ENCODE measurements around the gene DCP1B. TPM values are rescaled to one million over a fixed set of nuclear protein-coding genes. Genes with fewer than 3 reads are reported as not detected.
A peak's percentile ranks its signal among the peaks of the same experiment; 100 is the strongest.

DCP1B gene
- total RNA-seq, 2 experiments from 2014 or later: 14.9 to 17.5 TPM

- Mint-ChIP-seq H3K36me3 (ENCODE audit: low read depth) (no peaks in the 10 kb centered on the region), H3K27ac (peak overlapping the region; percentile 38), H3K9me3 (no peaks in the 10 kb centered on the region), H3K4me1 (peaks cover 13% of the 10 kb centered on the region), H3K4me3 (peak overlapping the region; percentile 41), H3K27me3 (peaks cover 55% of the 10 kb centered on the region)
- DNase-seq: peak; percentile 82
- ChIA-PET POLR2A (no interaction called here), CTCF (interaction anchor here (0.6 to 2.1 kb wide), 12 partner anchors 11 to 291 kb away, joined by 3 to 8 read pairs (median 3); no protein-coding TSS in a partner anchor)
Measured at GRCh38 chr12:2034633-2035430, 30.6 kb upstream of the DCP1B start.

GRCh38 chr12:2032506-2032905, 28.2 kb upstream of the DCP1B start:
- Mint-ChIP-seq H3K4me3 (no peak overlapping the region), H3K9me3 (no peaks in the 10 kb centered on the region), H3K27me3 (peaks cover 36% of the 10 kb centered on the region), H3K36me3 (ENCODE audit: low read depth) (no peaks in the 10 kb centered on the region), H3K27ac (no peak overlapping the region), H3K4me1 (peaks cover 13% of the 10 kb centered on the region)
- no peak for DNase-seq
- ChIA-PET CTCF (interaction anchor here (0.6 kb wide), 1 partner anchor 10 kb away, joined by 4 read pairs; no protein-coding TSS in a partner anchor), POLR2A (no interaction called here)

GRCh38 chr12:2029851-2030250, 25.6 kb upstream of the DCP1B start:
- ChIA-PET CTCF (interaction anchor here (0.8 kb wide), 1 partner anchor 19 kb away, joined by 6 read pairs; no protein-coding TSS in a partner anchor), POLR2A (no interaction called here)
- no peak overlapping the region for H3K4me3 Mint-ChIP-seq

GRCh38 chr12:2027351-2027750, 23.1 kb upstream of the DCP1B start:
- Mint-ChIP-seq H3K36me3 (ENCODE audit: low read depth) (no peaks in the 10 kb centered on the region), H3K27me3 (peaks cover 14% of the 10 kb centered on the region), H3K4me1 (no peaks in the 10 kb centered on the region), H3K9me3 (no peaks in the 10 kb centered on the region), H3K27ac (no peak overlapping the region), H3K4me3 (no peak overlapping the region)
- CTCF ChIA-PET: interaction anchor here (1.3 to 1.5 kb wide), 2 partner anchors 26 to 87 kb away, joined by 3 read pairs; no protein-coding TSS in a partner anchor
- no peak for DNase-seq
- POLR2A ChIA-PET: no interaction called here

More at GRCh38 chr12:2029851-2030250, 25.6 kb upstream of the DCP1B start:
- peaks cover 16% of the 10 kb centered on the region for H3K27me3 Mint-ChIP-seq
- H3K4me1 Mint-ChIP-seq: peaks cover 4% of the 10 kb centered on the region
- H3K27ac Mint-ChIP-seq: no peak overlapping the region
- no peak for DNase-seq
- H3K36me3 Mint-ChIP-seq (ENCODE audit: low read depth): no peaks in the 10 kb centered on the region
- H3K9me3 Mint-ChIP-seq: no peaks in the 10 kb centered on the region

- ChIA-PET POLR2A (no interaction called here), CTCF (interaction anchor here (0.6 to 2.1 kb wide), 3 partner anchors 12 to 400 kb away, joined by 3 to 8 read pairs (median 3); no protein-coding TSS in a partner anchor)
- Mint-ChIP-seq H3K36me3 (ENCODE audit: low read depth) (no peaks in the 10 kb centered on the region), H3K4me3 (no peak overlapping the region), H3K27ac (no peak overlapping the region), H3K27me3 (peaks cover 26% of the 10 kb centered on the region), H3K9me3 (no peaks in the 10 kb centered on the region), H3K4me1 (no peaks in the 10 kb centered on the region)
- no peak for DNase-seq
Measured at GRCh38 chr12:2023365-2023764, 19.1 kb upstream of the DCP1B start.

- Mint-ChIP-seq H3K4me3 (no peak overlapping the region), H3K36me3 (ENCODE audit: low read depth) (no peaks in the 10 kb centered on the region), H3K9me3 (no peaks in the 10 kb centered on the region), H3K27me3 (peaks cover 27% of the 10 kb centered on the region), H3K27ac (no peak overlapping the region), H3K4me1 (no peaks in the 10 kb centered on the region)
- CTCF ChIA-PET: interaction anchor here (0.9 to 1.4 kb wide), 2 partner anchors 14 to 24 kb away, joined by 3 to 4 read pairs; no protein-coding TSS in a partner anchor
- DNase-seq: no peak
- POLR2A ChIA-PET: no interaction called here
Measured at GRCh38 chr12:2020511-2020910, 16.3 kb upstream of the DCP1B start.

- Mint-ChIP-seq H3K4me3 (no peak overlapping the region), H3K9me3 (no peaks in the 10 kb centered on the region), H3K27ac (no peak overlapping the region), H3K36me3 (ENCODE audit: low read depth) (no peaks in the 10 kb centered on the region), H3K27me3 (peaks cover 26% of the 10 kb centered on the region), H3K4me1 (no peaks in the 10 kb centered on the region)
- POLR2A ChIA-PET: no interaction called here
- no peak for DNase-seq
- CTCF ChIA-PET: interaction anchor here (0.8 kb wide), 1 partner anchor 15 kb away, joined by 3 read pairs; no protein-coding TSS in a partner anchor
Measured at GRCh38 chr12:2019126-2019525, 14.9 kb upstream of the DCP1B start.

GRCh38 chr12:2018391-2018790, 14.1 kb upstream of the DCP1B start:
- no peak overlapping the region for H3K27ac Mint-ChIP-seq
- H3K36me3 Mint-ChIP-seq (ENCODE audit: low read depth): no peaks in the 10 kb centered on the region
- DNase-seq: no peak
- H3K27me3 Mint-ChIP-seq: peaks cover 23% of the 10 kb centered on the region
- ChIA-PET POLR2A (no interaction called here), CTCF (interaction anchor here (0.8 kb wide), 1 partner anchor 16 kb away, joined by 3 read pairs; no protein-coding TSS in a partner anchor)
- H3K9me3 Mint-ChIP-seq: no peaks in the 10 kb centered on the region
- H3K4me1 Mint-ChIP-seq: no peaks in the 10 kb centered on the region
- no peak overlapping the region for H3K4me3 Mint-ChIP-seq

GRCh38 chr12:2017546-2018337, 13.5 kb upstream of the DCP1B start:
- POLR2A ChIA-PET: no interaction called here
- Mint-ChIP-seq H3K4me1 (no peaks in the 10 kb centered on the region), H3K4me3 (no peak overlapping the region), H3K36me3 (ENCODE audit: low read depth) (no peaks in the 10 kb centered on the region), H3K9me3 (no peaks in the 10 kb centered on the region), H3K27ac (no peak overlapping the region), H3K27me3 (peaks cover 19% of the 10 kb centered on the region)
- CTCF ChIA-PET: interaction anchor here (0.6 to 0.7 kb wide), 2 partner anchors 10 to 98 kb away, joined by 3 read pairs; no protein-coding TSS in a partner anchor
- DNase-seq: no peak

GRCh38 chr12:2016862-2017545, 12.7 kb upstream of the DCP1B start:
- CTCF ChIA-PET: interaction anchor here (0.6 to 0.7 kb wide), 2 partner anchors 9 to 97 kb away, joined by 3 read pairs; no protein-coding TSS in a partner anchor
- H3K9me3 Mint-ChIP-seq: no peaks in the 10 kb centered on the region

GRCh38 chr12:2014231-2014630, 10.0 kb upstream of the DCP1B start:
- Mint-ChIP-seq H3K27me3 (peaks cover 16% of the 10 kb centered on the region), H3K4me1 (no peaks in the 10 kb centered on the region), H3K9me3 (no peaks in the 10 kb centered on the region), H3K4me3 (no peak overlapping the region), H3K36me3 (ENCODE audit: low read depth) (no peaks in the 10 kb centered on the region), H3K27ac (no peak overlapping the region)
- ChIA-PET POLR2A (no interaction called here), CTCF (no interaction called here)
- no peak for DNase-seq

More at GRCh38 chr12:2016862-2017545, 12.7 kb upstream of the DCP1B start:
- H3K36me3 Mint-ChIP-seq (ENCODE audit: low read depth): no peaks in the 10 kb centered on the region
- DNase-seq: no peak
- H3K27ac Mint-ChIP-seq: no peak overlapping the region
- H3K4me3 Mint-ChIP-seq: no peak overlapping the region
- H3K27me3 Mint-ChIP-seq: peaks cover 19% of the 10 kb centered on the region
- POLR2A ChIA-PET: no interaction called here
- H3K4me1 Mint-ChIP-seq: no peaks in the 10 kb centered on the region

- DNase-seq: no peak
- ChIA-PET CTCF (interaction anchor here (0.8 to 1.3 kb wide), 2 partner anchors 9 to 21 kb away, joined by 3 read pairs; partner anchors contain the start of gene DCP1B), POLR2A (no interaction called here)
- Mint-ChIP-seq H3K27ac (no peak overlapping the region), H3K36me3 (ENCODE audit: low read depth) (no peaks in the 10 kb centered on the region), H3K27me3 (peaks cover 12% of the 10 kb centered on the region), H3K4me1 (no peaks in the 10 kb centered on the region), H3K4me3 (no peak overlapping the region), H3K9me3 (no peaks in the 10 kb centered on the region)
Measured at GRCh38 chr12:2013527-2014223, 9.4 kb upstream of the DCP1B start.
